ENCODE data around the gene KMT2E. TPM values are rescaled to one million over a fixed set of nuclear protein-coding genes. Genes with fewer than 3 reads are reported as not detected.
A peak's percentile ranks its signal among the peaks of the same experiment; 100 is the strongest.

The KMT2E gene
- total RNA-seq, 1 experiment from 2014 or later: 38.2 TPM

GRCh38 chr7:104984585-104985258, 29.3 kb upstream of the KMT2E start:
- Histone ChIP-seq H3K9ac (ENCODE audit: extremely low read depth, insufficient read length, low read length) (peak overlapping the region; percentile 36), H3K4me2 (ENCODE audit: insufficient read depth, insufficient read length, low read length) (peak overlapping the region; percentile 55), H2BK5ac (ENCODE audit: insufficient read length, low read length) (no peak overlapping the region), H4K91ac (ENCODE audit: insufficient read length, low read depth, low read length) (no peak overlapping the region), H2BK120ac (ENCODE audit: low read depth, low read length, poor library complexity, severe bottlenecking) (no peak overlapping the region), H3K18ac (ENCODE audit: insufficient read length, low read depth, low read length) (no peak overlapping the region), H4K8ac (replicated peaks; ENCODE audit: insufficient read length, low read depth, low read length) (no peak overlapping the region), H2AFZ (ENCODE audit: low read length) (no peak overlapping the region), H2BK12ac (ENCODE audit: insufficient read length, low read depth, low read length) (no peak overlapping the region), H3K9me3 (ENCODE audit: control insufficient read depth, low read depth, low read length) (no peaks in the 10 kb centered on the region), H4K20me1 (ENCODE audit: control insufficient read depth, insufficient read depth, insufficient read length) (no peaks in the 10 kb centered on the region), H3K79me2 (ENCODE audit: insufficient read depth, low read length) (peaks cover 4% of the 10 kb centered on the region; the same call in 1 of the 2 replicates), H3K27me3 (ENCODE audit: insufficient read depth, low read length) (no peaks in the 10 kb centered on the region), H3K56ac (ENCODE audit: insufficient read length, low read depth, low read length) (no peak overlapping the region), H3K23ac (ENCODE audit: insufficient read length, low read depth, low read length) (no peak overlapping the region), H4K5ac (ENCODE audit: insufficient read length, low read depth, low read length) (no peak overlapping the region), H2AK5ac (ENCODE audit: insufficient read length, low read length) (no peak overlapping the region), H3T11ph (ENCODE audit: low read length) (no peak overlapping the region), H3K23me2 (ENCODE audit: insufficient read length, low read depth, low read length, poor library complexity, severe bottlenecking) (peaks cover 4% of the 10 kb centered on the region), H2BK15ac (ENCODE audit: low read depth, low read length) (no peak overlapping the region), H2BK20ac (ENCODE audit: low read depth, low read length, poor library complexity, severe bottlenecking) (no peak overlapping the region), H3K79me1 (ENCODE audit: insufficient read depth, low read depth, low read length, poor library complexity, severe bottlenecking) (no peaks in the 10 kb centered on the region), H3K4me1 (ENCODE audit: insufficient read depth, low read length) (no peaks in the 10 kb centered on the region; the same call in 1 of the 2 replicates), H3K27ac (ENCODE audit: insufficient read length, low read depth, low read length) (peak overlapping the region; percentile 15), H3K4ac (ENCODE audit: low read depth, low read length) (no peak overlapping the region), H3K14ac (ENCODE audit: insufficient read depth, low read length) (no peak overlapping the region)
- peak overlapping the region in 2 of 3 experiments; percentile 100; a peak in 5 of 7 replicates for H3K27ac Mint-ChIP-seq
- WGBS (ENCODE audit: extremely low coverage, insufficient read length, low lambda C conversion rate): no CpG with 5 or more reads among the region's 7 CpGs
- no peak for DNase-seq
- peaks cover 48 to 66% of the 10 kb centered on the region in 2 experiments for H3K4me1 Mint-ChIP-seq
- no peak for TF ChIP-seq CTCF (conservative IDR thresholded peaks at IDR 0.05)
- no peaks in the 10 kb centered on the region for H3K36me3 Mint-ChIP-seq (ENCODE audit: insufficient read depth in 1 of 3, low read depth in 3 of 3)
- no peaks in the 10 kb centered on the region for H3K27me3 Mint-ChIP-seq (ENCODE audit: low read depth)
- no peaks in the 10 kb centered on the region for H3K9me3 Mint-ChIP-seq
- peak overlapping the region; percentile 96 to 98 for H3K4me3 Mint-ChIP-seq
